Dedifferentiated amniotic fluid mesenchymal stem cell (primary cell): Measurements from ENCODE around the gene SCN5A.

Source experiments
- DNase-seq: peaks from one replicate; pipeline ENCODE4 v3.0.0-alpha.2; 2016; ENCODE audit errors: extremely low spot score

The SCN5A gene

DNA sequence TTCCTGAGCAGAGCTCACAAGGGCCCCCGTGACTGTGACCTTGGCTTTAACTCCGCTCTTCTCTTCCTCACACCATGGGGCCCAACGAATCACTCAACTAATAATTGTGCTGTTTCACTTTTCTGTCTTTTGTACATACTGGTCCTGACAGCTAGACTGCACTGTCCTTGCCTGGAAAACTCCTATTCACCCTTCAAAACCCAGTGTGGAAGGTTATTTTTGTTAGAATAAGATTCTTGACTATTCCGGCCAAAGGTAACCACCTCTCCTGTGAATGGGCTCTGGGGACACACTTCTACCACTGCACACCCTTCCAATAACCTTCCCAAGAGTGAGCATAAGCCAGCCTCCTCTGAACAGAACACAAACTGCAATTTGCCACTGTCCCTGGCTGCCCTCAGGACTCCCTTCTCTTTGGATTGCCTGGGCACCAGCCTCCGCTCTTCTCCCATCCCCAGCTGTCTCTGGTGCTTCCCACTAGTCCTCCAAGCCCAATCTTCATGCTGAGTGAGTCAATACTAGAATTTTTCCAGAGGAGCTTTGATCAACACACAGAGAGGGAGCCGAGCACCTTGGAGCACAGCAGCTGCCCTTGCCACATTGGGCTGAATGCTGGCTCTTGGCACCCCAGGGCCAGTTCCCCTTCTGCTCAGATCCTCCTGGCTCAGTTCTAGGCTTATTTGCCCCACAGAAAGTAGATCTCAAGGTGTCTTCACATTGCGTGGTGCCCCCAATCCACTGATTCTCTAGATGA lies 2.1 kb downstream of the SCN5A start:
- DNase-seq, result no peak

GRCh38 chr3:38646630-38647029 lies 2.9 kb downstream of the SCN5A start:
- DNase-seq, result no peak

- DNase-seq, result no peak
These were observed 3.4 kb downstream of the SCN5A start for GRCh38 chr3:38646062-38646461.

DNA sequence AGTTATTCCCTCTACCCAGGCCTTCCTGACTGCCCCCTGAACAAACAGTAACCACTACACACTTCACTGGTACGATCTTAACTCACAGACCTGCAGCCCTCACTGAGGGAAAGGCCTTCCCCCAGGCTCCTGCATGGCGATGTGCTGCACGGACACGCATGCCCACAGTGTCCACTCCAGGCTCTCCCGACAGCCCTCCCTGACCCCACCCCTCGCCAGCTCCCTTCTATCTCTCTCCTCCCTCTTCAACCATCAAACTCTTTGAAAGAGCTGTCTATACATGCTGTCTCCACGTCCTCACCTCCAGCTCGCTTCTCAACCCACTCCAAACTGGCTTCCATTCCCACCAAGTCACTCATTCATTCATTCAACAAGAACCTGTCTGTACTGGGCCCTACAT lies 3.9 kb downstream of the SCN5A start:
- DNase-seq, result no peak

DNA sequence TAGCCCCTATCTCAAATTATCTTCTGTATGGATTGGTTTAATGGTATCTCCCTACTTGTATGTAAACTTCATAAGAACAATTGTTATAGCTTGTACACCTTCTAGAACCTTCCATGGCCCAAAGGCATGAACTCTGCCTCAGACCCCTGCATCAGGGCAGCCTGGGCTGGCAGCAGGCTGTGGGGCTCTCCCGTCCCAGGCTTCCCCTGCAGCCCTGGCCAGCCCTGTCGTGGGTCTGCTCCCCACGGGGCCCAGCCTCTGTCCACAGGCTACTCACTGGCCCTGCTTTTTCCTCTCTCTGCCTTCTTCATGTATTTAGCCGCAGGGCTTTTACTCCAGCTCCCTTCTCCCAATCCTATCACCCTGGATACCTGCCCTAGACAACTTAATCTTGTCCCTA lies 4.4 kb downstream of the SCN5A start:
- no peak for DNase-seq

GRCh38 chr3:38644662-38645053 lies 4.8 kb downstream of the SCN5A start:
- DNase-seq, result no peak

GRCh38 chr3:38644016-38644661 lies 5.3 kb downstream of the SCN5A start:
- no peak for DNase-seq

- no peak for DNase-seq
These were observed 5.9 kb downstream of the SCN5A start for GRCh38 chr3:38643592-38643991.

- DNase-seq, result no peak
These were observed 6.4 kb downstream of the SCN5A start for GRCh38 chr3:38643090-38643489.

DNA sequence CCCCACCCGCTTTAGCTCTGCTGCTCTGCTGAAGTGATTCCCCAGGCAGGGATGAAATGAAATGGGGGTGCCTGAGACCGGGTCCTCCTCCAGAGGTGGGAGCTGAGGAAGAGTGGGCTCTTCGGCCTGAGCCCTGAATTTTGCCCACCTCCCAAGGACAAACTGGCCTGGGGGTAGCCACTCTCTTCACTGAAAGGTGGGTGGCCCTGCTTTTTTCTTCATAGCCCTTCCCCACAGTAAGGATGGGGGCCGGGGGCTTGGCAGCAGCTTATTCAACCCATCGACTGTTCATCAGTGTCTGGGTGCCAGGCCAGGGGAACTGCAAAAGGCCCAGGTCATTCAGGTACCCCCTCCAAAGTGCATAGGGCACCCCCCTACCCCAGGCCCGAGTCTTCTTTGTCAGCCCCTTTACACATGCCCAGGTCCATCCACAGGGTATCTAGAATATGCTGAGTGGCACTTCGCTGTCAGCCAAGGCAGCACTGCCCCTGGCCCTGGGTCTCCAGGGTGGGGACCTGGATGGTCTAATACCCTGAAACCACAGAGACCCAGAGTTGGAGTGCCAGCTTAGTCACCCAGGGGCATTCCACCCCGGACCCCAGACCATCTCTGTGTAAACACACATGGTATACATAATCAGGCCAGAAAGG lies 7.9 kb downstream of the SCN5A start:
- no peak for DNase-seq

DNA sequence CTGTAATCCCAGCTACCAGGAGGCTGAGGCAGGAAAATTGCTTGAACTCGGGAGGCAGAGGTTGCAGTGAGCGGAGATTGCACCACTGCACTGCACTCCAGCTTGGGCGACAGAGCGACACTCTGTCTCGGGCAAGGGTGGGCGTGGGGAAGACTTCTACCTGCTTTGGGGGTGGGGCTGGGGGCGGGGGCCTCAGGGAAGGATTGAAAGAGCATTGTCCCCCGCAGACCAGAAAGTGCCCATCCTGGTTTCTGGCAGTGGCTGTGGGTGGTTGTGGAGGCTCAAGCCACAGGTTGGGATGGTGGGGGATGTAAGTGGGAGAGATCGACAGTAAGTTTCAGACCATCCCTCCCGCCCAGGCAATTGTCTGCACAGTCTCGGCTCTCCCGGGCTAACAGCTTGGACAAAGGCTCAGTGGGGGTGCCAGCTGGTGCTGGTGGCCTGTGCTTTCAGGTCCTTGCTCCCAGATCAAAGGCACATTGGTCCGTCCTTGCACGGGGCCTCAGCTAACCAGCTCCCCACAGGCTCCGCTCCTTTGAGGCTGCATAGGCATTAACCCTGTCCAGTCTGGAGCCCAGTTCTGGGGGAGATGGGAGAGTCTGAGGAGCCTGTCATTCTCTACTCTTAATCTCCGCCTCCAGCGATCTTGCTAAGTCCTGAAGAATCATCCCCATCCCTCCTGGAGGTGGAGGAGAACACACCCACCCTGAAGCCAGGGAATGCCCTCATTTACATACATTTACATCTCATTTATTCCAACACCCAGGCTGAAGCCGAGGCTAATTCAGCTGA lies 8.6 kb downstream of the SCN5A start:
- DNase-seq, result no peak

DNA sequence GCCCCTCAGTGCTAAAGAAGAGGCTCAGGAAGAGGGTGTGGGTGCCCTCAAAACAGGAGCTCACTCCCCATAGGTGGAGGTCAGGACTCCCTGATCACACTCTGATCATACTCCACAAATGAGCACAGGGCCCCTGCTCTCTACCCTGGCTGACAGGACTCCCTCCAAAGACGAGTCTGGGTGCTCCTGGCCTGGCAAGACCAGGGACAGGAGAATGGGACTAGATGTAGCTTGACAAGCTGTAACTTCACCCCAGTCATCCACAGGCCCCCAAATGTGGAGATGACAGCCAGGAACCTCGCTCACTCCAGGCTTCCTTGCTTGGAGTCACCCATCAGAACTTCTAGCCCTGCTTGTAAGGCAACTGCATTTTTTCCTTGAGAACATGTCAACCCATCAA lies 11.1 kb downstream of the SCN5A start:
- no peak for DNase-seq

DNA sequence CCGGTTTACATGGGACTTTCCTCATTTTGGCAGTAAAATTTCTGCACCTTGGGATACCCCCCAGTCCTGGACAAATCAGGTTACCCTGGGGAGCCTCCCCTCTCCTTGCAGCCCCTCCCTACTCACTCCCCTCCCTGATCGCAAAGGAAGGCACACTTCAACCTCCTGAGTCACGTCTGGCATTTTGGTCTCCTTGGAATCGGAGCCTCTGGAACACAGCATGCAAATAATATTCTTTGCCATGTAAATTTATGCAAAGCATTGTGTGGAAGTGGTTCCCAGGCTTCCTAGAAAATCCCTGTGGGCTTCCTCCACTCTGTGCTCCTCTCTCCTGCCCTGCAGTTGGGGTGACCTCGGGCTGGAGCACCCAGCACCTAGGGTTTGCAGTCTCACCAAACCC lies 11.6 kb downstream of the SCN5A start:
- DNase-seq, result no peak

- no peak for DNase-seq
These were observed 12.6 kb downstream of the SCN5A start for GRCh38 chr3:38636881-38637280.

- no peak for DNase-seq
These were observed 13.0 kb downstream of the SCN5A start for GRCh38 chr3:38636464-38636863.

GRCh38 chr3:38634111-38634510 lies 15.4 kb downstream of the SCN5A start:
- DNase-seq, result no peak

- no peak for DNase-seq
These were observed 16.5 kb downstream of the SCN5A start for GRCh38 chr3:38632989-38633388.

DNA sequence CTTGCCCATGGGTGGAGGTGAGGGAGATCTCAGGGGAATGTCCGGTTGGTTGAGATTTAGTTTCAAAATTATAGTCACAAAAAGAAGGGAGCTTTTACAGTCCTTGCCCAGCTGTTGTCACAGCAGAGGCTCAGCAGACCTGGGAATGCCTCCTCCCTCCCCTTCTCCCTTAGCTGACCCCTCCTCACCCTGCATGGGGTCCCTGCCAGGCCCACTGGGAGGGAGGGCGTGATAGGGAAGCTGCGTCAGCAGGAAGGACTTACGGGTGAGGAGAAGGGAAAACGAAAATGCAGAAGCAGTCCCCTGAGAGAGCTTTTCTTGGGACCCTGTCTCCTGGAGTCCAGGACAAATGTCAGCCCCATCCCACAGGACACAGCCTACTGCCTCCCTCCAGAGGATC lies 18.9 kb downstream of the SCN5A start:
- no peak for DNase-seq

DNA sequence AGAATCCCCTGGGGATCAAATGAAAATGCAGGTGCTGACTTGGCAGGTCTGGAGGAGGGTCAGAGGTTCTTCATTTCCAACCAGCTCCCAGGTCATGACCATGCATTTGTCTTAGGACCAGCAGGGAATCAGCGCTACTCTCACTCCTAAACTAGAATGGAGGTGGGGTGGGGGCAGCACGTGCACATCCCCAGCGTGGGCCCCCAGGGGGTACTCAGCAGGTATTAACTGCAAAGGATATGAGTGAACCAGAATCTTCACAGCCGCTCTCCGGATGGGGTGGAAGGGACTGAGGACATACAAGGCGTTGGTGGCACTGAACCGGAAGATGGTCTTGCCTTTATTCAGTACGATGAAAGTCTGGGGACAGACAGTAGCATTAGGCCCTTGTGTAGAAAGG lies 19.4 kb downstream of the SCN5A start:
- DNase-seq, result no peak

- no peak for DNase-seq
These were observed 20.7 kb downstream of the SCN5A start for GRCh38 chr3:38628835-38629234.

- no peak for DNase-seq
These were observed 21.5 kb downstream of the SCN5A start for GRCh38 chr3:38627956-38628355.

DNA sequence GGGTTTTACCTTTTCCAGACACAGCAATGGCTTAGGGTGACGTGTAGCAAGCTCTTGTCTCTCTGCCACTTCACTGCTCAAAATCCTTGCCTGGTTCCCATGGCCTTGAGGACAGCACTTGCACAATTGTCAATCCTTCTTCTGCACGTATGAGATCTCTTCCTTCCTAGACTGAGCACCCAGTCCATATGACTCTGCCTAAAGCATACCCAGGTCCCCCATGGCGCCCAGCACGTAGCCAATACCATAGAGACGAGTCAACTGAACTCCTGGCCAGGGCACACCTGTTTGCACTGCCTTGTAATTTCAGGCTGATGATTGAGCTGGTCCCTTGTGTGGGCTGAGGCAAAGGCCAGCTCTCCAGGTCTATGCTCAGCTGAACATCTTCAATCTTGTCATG lies 23.3 kb downstream of the SCN5A start:
- no peak for DNase-seq
